ENCODE data around the gene PPP1R14B.

The PPP1R14B gene

DNA sequence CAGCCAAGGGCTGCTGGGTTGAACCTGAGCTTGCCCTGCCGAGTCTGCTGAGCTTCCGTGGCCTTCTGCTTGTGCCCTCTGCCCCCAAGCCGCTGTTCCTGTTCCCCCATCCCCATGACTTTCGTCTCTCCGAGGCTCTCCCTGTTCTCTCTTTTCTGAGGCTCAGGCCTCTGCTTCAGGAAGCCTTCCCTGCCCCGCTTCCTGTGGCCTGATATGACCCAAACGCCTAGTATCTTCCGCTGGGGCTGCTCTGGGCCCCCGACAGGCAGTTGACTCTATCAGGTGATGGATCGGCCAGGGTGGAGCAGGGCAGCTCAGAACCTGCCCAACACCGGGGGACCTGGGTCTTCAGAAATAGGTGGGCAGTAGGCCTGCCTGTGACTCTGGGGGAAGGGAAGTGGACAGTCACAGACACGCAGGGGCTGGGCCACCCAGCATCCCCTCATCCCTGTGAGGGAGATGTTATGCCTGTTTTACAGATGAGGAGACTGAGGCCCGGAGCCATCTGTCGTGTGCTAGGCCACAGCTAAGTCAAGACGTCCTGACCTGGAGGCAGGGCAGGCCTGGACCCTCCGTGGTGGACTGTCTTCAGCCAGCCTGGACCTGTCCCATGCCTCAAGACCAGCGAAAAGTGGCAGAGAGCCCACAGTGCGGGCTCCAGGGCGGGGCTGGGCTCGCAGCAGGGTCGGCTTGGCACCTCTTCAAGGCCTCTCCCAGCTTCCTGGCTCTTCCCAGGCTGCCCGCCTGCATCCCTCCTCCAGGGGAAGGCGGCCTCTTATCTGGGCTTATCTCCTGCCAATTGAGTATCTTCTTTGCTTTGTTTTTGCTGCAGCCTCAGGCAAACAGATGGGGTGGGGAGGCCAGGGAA is 21.5 kb upstream of the PPP1R14B start:
- no peak for TF ChIP-seq CTCF (IDR thresholded peaks at IDR 0.05; ENCODE audit: extremely low read depth, missing control alignments)
- no peak for DNase-seq (ENCODE audit: low spot score)

- TF ChIP-seq CTCF (IDR thresholded peaks at IDR 0.05; ENCODE audit: extremely low read depth, missing control alignments): no peak
- no peak for DNase-seq (ENCODE audit: low spot score)
Observed at GRCh38 chr11:64267207-64267945, 20.6 kb upstream of the PPP1R14B start.

DNA sequence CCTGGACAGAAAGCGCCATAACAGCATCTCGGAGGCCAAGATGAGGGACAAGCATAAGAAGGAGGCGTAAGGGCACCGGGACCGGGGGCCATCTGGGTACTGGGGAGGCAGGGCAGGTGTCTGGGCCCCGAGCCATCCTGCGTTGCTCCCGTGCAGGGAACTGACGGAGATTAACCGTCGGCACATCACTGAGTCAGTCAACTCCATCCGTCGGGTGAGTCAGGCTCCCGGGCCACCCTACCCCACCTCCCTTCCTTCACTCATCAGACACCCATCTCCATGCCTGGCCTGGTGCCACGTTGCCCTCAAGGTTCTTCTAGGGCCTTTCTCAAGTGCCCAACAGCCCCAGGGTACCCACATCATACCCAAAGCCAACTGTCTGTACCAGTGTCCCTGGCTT is 19.6 kb upstream of the PPP1R14B start:
- no peak for TF ChIP-seq CTCF (IDR thresholded peaks at IDR 0.05; ENCODE audit: extremely low read depth, missing control alignments)

GRCh38 chr11:64265176-64266160 is 18.7 kb upstream of the PPP1R14B start:
- no peak for TF ChIP-seq CTCF (IDR thresholded peaks at IDR 0.05; ENCODE audit: extremely low read depth, missing control alignments)
- DNase-seq (ENCODE audit: low spot score): no peak

More for the DNA sequence above, 19.6 kb upstream of the PPP1R14B start:
- DNase-seq (ENCODE audit: low spot score): no peak

DNA sequence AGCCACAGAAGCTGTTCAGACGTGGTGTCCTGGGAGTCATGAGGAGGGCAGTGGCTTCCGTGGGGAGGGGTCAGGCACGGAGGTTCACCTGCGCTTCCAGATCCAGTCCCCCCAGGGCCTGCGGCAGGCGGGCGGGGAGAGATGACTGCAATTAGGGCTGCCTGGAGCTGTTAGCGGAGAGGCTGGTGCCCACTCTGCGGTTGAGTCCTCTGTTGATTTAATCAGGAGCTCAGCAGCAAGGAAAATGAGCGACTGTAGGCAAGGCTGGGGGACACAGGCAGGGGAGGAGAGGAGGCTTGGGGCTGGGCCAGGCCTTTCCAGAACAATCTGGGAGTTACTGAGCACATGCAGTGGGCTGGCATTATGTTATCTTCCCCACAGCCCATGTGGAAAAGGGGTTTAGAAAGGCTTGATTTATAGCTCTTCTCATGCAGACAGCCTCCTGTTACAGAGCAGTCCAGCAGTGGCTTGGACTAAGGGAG is 17.7 kb upstream of the PPP1R14B start:
- DNase-seq (ENCODE audit: low spot score): no peak
- TF ChIP-seq CTCF (IDR thresholded peaks at IDR 0.05; ENCODE audit: extremely low read depth, missing control alignments): no peak

- no peak for TF ChIP-seq CTCF (IDR thresholded peaks at IDR 0.05; ENCODE audit: extremely low read depth, missing control alignments)
- no peak for DNase-seq (ENCODE audit: low spot score)
Observed at GRCh38 chr11:64263947-64264317, 17.2 kb upstream of the PPP1R14B start.
